ENCODE data around the gene AOAH.

The AOAH gene

DNA sequence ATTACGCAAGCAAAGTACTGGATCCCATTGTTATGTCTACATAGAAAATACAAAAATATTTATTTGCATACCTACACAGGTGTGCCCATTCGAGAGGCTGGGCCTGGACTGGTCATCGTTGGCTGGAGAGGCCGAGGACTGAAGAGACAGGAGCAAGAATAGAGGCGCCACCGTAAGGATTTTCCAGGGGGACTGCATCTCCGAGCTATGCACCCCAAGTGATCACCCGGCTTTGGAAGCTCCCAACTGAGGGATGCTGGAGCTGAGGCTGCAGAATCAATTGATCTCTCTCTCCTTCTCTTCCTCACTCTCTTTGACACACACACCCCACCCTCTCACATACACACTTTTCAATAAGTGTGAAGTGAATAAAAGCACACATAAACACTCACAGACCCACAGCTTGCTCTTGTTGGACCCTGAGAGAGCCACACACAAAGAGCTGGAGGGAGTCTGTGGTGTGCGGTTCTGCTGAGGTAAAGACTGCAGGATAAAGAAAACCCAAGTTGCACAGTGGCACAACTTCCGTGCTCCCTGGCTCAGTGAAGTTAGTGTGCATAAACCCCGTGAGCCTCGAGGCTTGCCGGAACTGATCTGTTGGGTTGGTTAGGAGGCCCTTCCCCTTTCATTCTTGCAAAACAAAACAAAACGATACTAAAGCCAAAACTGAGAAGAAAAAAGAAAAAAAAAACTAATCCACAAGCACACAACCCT, at the start of gene AOAH:
AOAH (minus strand) TSS at position 544 of the 714 bp plus-strand sequence; CDS start at position 198, 346 bp downstream.
- TF ChIP-seq TCF12 (IDR thresholded peaks at IDR 0.05; ENCODE audit: low read depth), result no peak
- no peak for TF ChIP-seq RAD21 (IDR thresholded peaks at IDR 0.05; ENCODE audit: low read depth)
- TF ChIP-seq EGR1 (IDR thresholded peaks at IDR 0.05), result no peak

GRCh38 chr7:36766451-36766850, 42.2 kb upstream of the AOAH start:
- TF ChIP-seq RAD21 (IDR thresholded peaks at IDR 0.05; ENCODE audit: low read depth), result no peak
- no peak for TF ChIP-seq MAX (IDR thresholded peaks at IDR 0.05)
- no peak for TF ChIP-seq ZBTB7A (IDR thresholded peaks at IDR 0.05; ENCODE audit: low read depth)
- TF ChIP-seq NFIC (IDR thresholded peaks at IDR 0.05), result no peak
- TF ChIP-seq EGR1 (IDR thresholded peaks at IDR 0.05), result no peak
- no peak for TF ChIP-seq YY1 (IDR thresholded peaks at IDR 0.05; ENCODE audit: low read depth)

GRCh38 chr7:36765605-36766004, 41.3 kb upstream of the AOAH start:
- no peak for TF ChIP-seq FOXM1 (IDR thresholded peaks at IDR 0.05; ENCODE audit: borderline replicate concordance, low read depth)
- TF ChIP-seq TAF1 (IDR thresholded peaks at IDR 0.05; ENCODE audit: low read depth), result no peak
- TF ChIP-seq, protein P1, sequence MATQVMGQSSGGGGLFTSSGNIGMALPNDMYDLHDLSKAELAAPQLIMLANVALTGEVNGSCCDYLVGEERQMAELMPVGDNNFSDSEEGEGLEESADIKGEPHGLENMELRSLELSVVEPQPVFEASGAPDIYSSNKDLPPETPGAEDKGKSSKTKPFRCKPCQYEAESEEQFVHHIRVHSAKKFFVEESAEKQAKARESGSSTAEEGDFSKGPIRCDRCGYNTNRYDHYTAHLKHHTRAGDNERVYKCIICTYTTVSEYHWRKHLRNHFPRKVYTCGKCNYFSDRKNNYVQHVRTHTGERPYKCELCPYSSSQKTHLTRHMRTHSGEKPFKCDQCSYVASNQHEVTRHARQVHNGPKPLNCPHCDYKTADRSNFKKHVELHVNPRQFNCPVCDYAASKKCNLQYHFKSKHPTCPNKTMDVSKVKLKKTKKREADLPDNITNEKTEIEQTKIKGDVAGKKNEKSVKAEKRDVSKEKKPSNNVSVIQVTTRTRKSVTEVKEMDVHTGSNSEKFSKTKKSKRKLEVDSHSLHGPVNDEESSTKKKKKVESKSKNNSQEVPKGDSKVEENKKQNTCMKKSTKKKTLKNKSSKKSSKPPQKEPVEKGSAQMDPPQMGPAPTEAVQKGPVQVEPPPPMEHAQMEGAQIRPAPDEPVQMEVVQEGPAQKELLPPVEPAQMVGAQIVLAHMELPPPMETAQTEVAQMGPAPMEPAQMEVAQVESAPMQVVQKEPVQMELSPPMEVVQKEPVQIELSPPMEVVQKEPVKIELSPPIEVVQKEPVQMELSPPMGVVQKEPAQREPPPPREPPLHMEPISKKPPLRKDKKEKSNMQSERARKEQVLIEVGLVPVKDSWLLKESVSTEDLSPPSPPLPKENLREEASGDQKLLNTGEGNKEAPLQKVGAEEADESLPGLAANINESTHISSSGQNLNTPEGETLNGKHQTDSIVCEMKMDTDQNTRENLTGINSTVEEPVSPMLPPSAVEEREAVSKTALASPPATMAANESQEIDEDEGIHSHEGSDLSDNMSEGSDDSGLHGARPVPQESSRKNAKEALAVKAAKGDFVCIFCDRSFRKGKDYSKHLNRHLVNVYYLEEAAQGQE (IDR thresholded peaks at IDR 0.05; ENCODE audit: low read depth), result no peak
- peak; percentile 89 for TF ChIP-seq USF1 (IDR thresholded peaks at IDR 0.05)
- no peak for TF ChIP-seq EGR1 (IDR thresholded peaks at IDR 0.05)

- TF ChIP-seq EGR1 (IDR thresholded peaks at IDR 0.05) (no peak), TEAD4 (IDR thresholded peaks at IDR 0.05) (no peak), TAF1 (IDR thresholded peaks at IDR 0.05; ENCODE audit: low read depth) (no peak), NFIC (IDR thresholded peaks at IDR 0.05) (no peak), EP300 (IDR thresholded peaks at IDR 0.05; ENCODE audit: borderline replicate concordance) (no peak), ZBTB7A (IDR thresholded peaks at IDR 0.05; ENCODE audit: low read depth) (no peak), TCF12 (IDR thresholded peaks at IDR 0.05; ENCODE audit: low read depth) (no peak), FOXM1 (IDR thresholded peaks at IDR 0.05; ENCODE audit: borderline replicate concordance, low read depth) (no peak), RAD21 (IDR thresholded peaks at IDR 0.05; ENCODE audit: low read depth) (no peak), YY1 (IDR thresholded peaks at IDR 0.05; ENCODE audit: low read depth) (no peak), USF1 (IDR thresholded peaks at IDR 0.05) (no peak), CREB1 (IDR thresholded peaks at IDR 0.05; ENCODE audit: low read depth) (no peak), CEBPB (IDR thresholded peaks at IDR 0.05) (no peak), MAX (IDR thresholded peaks at IDR 0.05) (no peak)
- TF ChIP-seq, protein P1 (IDR thresholded peaks at IDR 0.05; ENCODE audit: low read depth), result no peak
Observed at GRCh38 chr7:36764929-36765328, 40.6 kb upstream of the AOAH start.

DNA sequence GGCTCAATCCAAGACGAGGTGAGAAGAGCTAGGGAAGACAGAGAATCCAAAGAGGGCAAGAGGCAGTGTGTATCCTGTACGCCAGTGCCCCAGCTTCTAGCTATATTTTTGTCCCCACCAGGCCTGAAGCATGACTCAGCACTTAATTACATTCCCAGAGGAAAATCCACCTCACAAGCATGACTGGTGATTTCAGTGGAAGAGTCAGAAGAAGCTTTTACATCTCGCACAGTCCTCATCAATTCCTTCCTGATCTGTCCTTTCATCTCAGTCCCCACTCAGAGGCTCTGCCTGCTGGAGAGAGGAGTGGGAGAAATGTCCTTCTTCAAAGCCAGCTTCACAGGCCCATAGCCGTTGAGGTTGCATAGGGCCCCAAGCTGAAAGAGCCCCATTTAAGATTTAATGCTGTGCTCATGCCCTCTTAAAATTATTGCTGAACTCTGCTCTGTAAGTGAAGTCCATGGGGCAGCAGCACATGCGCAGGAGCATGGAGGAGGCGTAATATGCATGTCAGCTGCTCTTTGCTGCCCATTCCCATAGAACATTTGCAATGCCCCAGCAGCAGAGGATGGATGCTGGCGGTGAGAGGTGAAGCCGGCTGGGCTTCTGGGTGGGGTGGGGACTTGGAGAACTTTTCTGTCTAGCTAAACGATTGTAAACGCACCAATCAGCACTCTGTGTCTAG, 39.0 kb upstream of the AOAH start:
- TF ChIP-seq MAX (IDR thresholded peaks at IDR 0.05), result no peak
- no peak for TF ChIP-seq CEBPB (IDR thresholded peaks at IDR 0.05)
- TF ChIP-seq RAD21 (IDR thresholded peaks at IDR 0.05; ENCODE audit: low read depth), result no peak
- no peak for TF ChIP-seq TCF12 (IDR thresholded peaks at IDR 0.05; ENCODE audit: low read depth)
- TF ChIP-seq, protein P1 (IDR thresholded peaks at IDR 0.05; ENCODE audit: low read depth), result no peak
- no peak for TF ChIP-seq ZBTB7A (IDR thresholded peaks at IDR 0.05; ENCODE audit: low read depth)
- TF ChIP-seq EP300 (IDR thresholded peaks at IDR 0.05; ENCODE audit: borderline replicate concordance), result no peak
- TF ChIP-seq FOXM1 (IDR thresholded peaks at IDR 0.05; ENCODE audit: borderline replicate concordance, low read depth), result no peak
- TF ChIP-seq CREB1 (IDR thresholded peaks at IDR 0.05; ENCODE audit: low read depth), result no peak
- TF ChIP-seq TEAD4 (IDR thresholded peaks at IDR 0.05), result no peak
- no peak for TF ChIP-seq USF1 (IDR thresholded peaks at IDR 0.05)
- no peak for TF ChIP-seq YY1 (IDR thresholded peaks at IDR 0.05; ENCODE audit: low read depth)
- TF ChIP-seq NFIC (IDR thresholded peaks at IDR 0.05), result no peak
- no peak for TF ChIP-seq EGR1 (IDR thresholded peaks at IDR 0.05)
- no peak for TF ChIP-seq TAF1 (IDR thresholded peaks at IDR 0.05; ENCODE audit: low read depth)

All from Ishikawa (cell line).